ENCODE results near the gene VASP. TPM values are rescaled to one million over a fixed set of nuclear protein-coding genes. Genes with fewer than 3 reads are reported as not detected.
A peak's percentile ranks its signal among the peaks of the same experiment; 100 is the strongest.

VASP gene
- polyA plus RNA-seq, 3 donors = 132 to 154 (median 144) TPM

DNA sequence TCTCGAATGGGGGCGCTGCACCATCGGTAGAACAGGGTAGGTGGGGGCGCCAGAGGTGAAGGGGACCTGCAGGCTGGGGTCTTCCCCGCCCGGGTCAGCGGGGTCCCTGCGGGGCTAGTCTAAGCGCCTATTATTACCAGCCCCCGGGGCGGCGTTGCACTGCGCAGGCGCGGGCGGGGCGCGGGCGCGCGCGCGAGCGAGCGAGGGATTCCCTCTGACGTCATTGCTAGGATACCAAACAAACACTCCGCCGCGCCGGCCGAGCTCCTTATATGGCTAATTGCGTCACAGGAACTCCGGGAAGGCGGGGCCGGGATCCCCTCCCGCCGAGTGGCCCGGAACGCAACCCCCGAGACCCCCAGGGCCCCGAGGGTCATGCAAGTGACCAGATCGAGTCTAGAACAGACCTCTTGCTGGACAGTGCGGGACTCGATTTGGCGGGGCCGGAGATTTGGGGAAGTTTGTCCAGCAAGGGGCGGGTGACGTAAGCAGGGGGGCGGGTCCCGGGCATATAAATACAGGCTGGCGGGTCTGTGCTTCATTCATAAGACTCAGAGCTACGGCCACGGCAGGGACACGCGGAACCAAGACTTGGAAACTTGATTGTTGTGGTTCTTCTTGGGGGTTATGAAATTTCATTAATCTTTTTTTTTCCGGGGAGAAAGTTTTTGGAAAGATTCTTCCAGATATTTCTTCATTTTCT, 39.7 kb upstream of the VASP start, which contains the start of gene FOSB:
Gene FOSB (plus strand): TSS at position 541 of the 703 bp plus-strand sequence. CDS start 591 bp downstream, outside the sequence.
- Mint-ChIP-seq H3K27ac (peak within 1 kb of the TSS; percentile 90 to 97 (median 96)), H3K9me3 (peaks cover 10 to 47% (median 27%) of the 10 kb centered on the region in 7 donors), H3K36me3 (peaks cover 28 to 33% of the 10 kb centered on the region in 2 donors), H3K4me1 (peaks cover 40% of the 10 kb centered on the region), H3K27me3 (ENCODE audit: low read depth in 3 of 3) (peaks cover 37 to 60% (median 59%) of the 10 kb centered on the region in 3 donors), H3K4me3 (peak within 1 kb of the TSS; percentile 99)
- Histone ChIP-seq H3K9me3 (replicated peaks in 1 of 2; ENCODE audit: control insufficient read depth in 1 of 2, insufficient read depth in 1 of 2, low read length in 2 of 2) (peaks cover 0 to 8% of the 10 kb centered on the region in 2 donors), H3K4me2 (replicated peaks; ENCODE audit: extremely low read depth, low read length, poor library complexity, severe bottlenecking) (peak within 1 kb of the TSS; percentile 81), H3K4me3 (replicated peaks in 1 of 3; ENCODE audit: low read depth in 2 of 3, low read length in 3 of 3) (peak within 1 kb of the TSS; percentile 84 to 98 (median 87)), H3K9ac (ENCODE audit: insufficient read depth, low read length, poor library complexity, severe bottlenecking) (peak within 1 kb of the TSS; percentile 96), H3K36me3 (replicated peaks in 1 of 2; ENCODE audit: control insufficient read depth in 1 of 2, insufficient read depth in 2 of 2, low read length in 2 of 2) (peaks cover 0 to 9% of the 10 kb centered on the region in 2 donors), H3K27ac (ENCODE audit: low read depth in 1 of 2, low read length in 2 of 2) (peak within 1 kb of the TSS; percentile 88 to 96), H2AFZ (ENCODE audit: insufficient read depth, low read depth, low read length, poor library complexity, severe bottlenecking) (peak within 1 kb of the TSS; percentile 52), H3K27me3 (ENCODE audit: control insufficient read depth in 2 of 2, insufficient read depth in 2 of 2, low read length in 2 of 2) (peaks cover 16 to 27% of the 10 kb centered on the region in 2 donors), H4K20me1 (ENCODE audit: insufficient read depth, low read length) (peaks cover 48% of the 10 kb centered on the region), H3K79me2 (ENCODE audit: insufficient read depth, low read length) (no peaks in the 10 kb centered on the region), H3K4me1 (ENCODE audit: control insufficient read depth in 1 of 2, insufficient read depth in 2 of 2, low read length in 2 of 2) (peaks cover 34 to 35% of the 10 kb centered on the region in 2 donors)
- intact Hi-C loops (cut with micrococcal nuclease) = loop anchor here (1.0 to 2.0 kb wide), 2 partner anchors 11 to 17 kb away; no protein-coding TSS in a partner anchor
- under 1% methylated on average over 51 of the region's 56 CpGs for WGBS (ENCODE audit: insufficient coverage)
- TF ChIP-seq, protein P1, sequence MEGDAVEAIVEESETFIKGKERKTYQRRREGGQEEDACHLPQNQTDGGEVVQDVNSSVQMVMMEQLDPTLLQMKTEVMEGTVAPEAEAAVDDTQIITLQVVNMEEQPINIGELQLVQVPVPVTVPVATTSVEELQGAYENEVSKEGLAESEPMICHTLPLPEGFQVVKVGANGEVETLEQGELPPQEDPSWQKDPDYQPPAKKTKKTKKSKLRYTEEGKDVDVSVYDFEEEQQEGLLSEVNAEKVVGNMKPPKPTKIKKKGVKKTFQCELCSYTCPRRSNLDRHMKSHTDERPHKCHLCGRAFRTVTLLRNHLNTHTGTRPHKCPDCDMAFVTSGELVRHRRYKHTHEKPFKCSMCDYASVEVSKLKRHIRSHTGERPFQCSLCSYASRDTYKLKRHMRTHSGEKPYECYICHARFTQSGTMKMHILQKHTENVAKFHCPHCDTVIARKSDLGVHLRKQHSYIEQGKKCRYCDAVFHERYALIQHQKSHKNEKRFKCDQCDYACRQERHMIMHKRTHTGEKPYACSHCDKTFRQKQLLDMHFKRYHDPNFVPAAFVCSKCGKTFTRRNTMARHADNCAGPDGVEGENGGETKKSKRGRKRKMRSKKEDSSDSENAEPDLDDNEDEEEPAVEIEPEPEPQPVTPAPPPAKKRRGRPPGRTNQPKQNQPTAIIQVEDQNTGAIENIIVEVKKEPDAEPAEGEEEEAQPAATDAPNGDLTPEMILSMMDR (IDR thresholded peaks at IDR 0.05) = no peak
- DNase-seq = peak; percentile 92 to 97 (median 97)

DNA sequence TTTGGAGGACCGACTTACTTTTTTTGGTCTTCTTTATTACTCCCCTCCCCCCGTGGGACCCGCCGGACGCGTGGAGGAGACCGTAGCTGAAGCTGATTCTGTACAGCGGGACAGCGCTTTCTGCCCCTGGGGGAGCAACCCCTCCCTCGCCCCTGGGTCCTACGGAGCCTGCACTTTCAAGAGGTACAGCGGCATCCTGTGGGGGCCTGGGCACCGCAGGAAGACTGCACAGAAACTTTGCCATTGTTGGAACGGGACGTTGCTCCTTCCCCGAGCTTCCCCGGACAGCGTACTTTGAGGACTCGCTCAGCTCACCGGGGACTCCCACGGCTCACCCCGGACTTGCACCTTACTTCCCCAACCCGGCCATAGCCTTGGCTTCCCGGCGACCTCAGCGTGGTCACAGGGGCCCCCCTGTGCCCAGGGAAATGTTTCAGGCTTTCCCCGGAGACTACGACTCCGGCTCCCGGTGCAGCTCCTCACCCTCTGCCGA, 39.1 kb upstream of the VASP start:
- under 1% methylated on average over 25 of the region's 31 CpGs for WGBS (ENCODE audit: insufficient coverage)

More for the DNA sequence above, 39.1 kb upstream of the VASP start:
- peaks cover 54% of the 10 kb centered on the region for H4K20me1 ChIP-seq (ENCODE audit: insufficient read depth, low read length)
- H3K9me3 ChIP-seq (replicated peaks in 1 of 2; ENCODE audit: control insufficient read depth in 1 of 2, insufficient read depth in 1 of 2, low read length in 2 of 2) = peaks cover 0 to 12% of the 10 kb centered on the region in 2 donors
- H3K27me3 Mint-ChIP-seq (ENCODE audit: low read depth in 3 of 3) = peaks cover 43 to 66% (median 65%) of the 10 kb centered on the region in 3 donors
- intact Hi-C loops (cut with micrococcal nuclease) = no loop called here
- TF ChIP-seq, protein P1 (IDR thresholded peaks at IDR 0.05) = no peak
- peaks cover 10 to 53% (median 31%) of the 10 kb centered on the region in 7 donors for H3K9me3 Mint-ChIP-seq
- peak overlapping the region; percentile 88 to 96 for H3K27ac ChIP-seq (ENCODE audit: low read depth in 1 of 2, low read length in 2 of 2)
- H2AFZ ChIP-seq (ENCODE audit: insufficient read depth, low read depth, low read length, poor library complexity, severe bottlenecking) = no peak overlapping the region
- peaks cover 45% of the 10 kb centered on the region for H3K4me1 Mint-ChIP-seq
- H3K4me3 ChIP-seq (replicated peaks in 1 of 3; ENCODE audit: low read depth in 2 of 3, low read length in 3 of 3) = peak overlapping the region; percentile 84 to 98 (median 87)
- peak overlapping the region; percentile 90 to 97 (median 96) for H3K27ac Mint-ChIP-seq
- peak overlapping the region; percentile 96 for H3K9ac ChIP-seq (ENCODE audit: insufficient read depth, low read length, poor library complexity, severe bottlenecking)
- H3K79me2 ChIP-seq (ENCODE audit: insufficient read depth, low read length) = no peaks in the 10 kb centered on the region
- peaks cover 34 to 39% of the 10 kb centered on the region in 2 donors for H3K4me1 ChIP-seq (ENCODE audit: control insufficient read depth in 1 of 2, insufficient read depth in 2 of 2, low read length in 2 of 2)
- peak overlapping the region; percentile 81 for H3K4me2 ChIP-seq (replicated peaks; ENCODE audit: extremely low read depth, low read length, poor library complexity, severe bottlenecking)
- DNase-seq = peak in 1 of 3 donors; percentile 31
- peaks cover 21 to 33% of the 10 kb centered on the region in 2 donors for H3K27me3 ChIP-seq (ENCODE audit: control insufficient read depth in 2 of 2, insufficient read depth in 2 of 2, low read length in 2 of 2)
- peaks cover 0 to 9% of the 10 kb centered on the region in 2 donors for H3K36me3 ChIP-seq (replicated peaks in 1 of 2; ENCODE audit: control insufficient read depth in 1 of 2, insufficient read depth in 2 of 2, low read length in 2 of 2)
- H3K4me3 Mint-ChIP-seq = peak overlapping the region; percentile 99
- peaks cover 33 to 39% of the 10 kb centered on the region in 2 donors for H3K36me3 Mint-ChIP-seq
